GM19468 (cell line): ENCODE results near the gene KCNE2.
"Not testable (repeated sequence)": the region's sequence is repeated elsewhere in the genome, so short reads cannot be mapped to it uniquely, and the experiment has no call there.

Source experiments
- ATAC-seq: cut with Tn5 transposase; IDR thresholded peaks from one replicate; pipeline ENCODE4 v1.9.1; 2021; ENCODE audit warnings: mild to moderate bottlenecking, moderate library complexity, moderate number of reproducible peaks; ENCODE audit not compliant: unreplicated experiment; ENCODE audit errors: extremely low read depth

The KCNE2 gene

GRCh38 chr21:34404742-34405141, 40.9 kb downstream of the KCNE2 start:
- ATAC-seq: not testable (repeated sequence)

GRCh38 chr21:34405686-34406085, 41.9 kb downstream of the KCNE2 start:
- not testable (repeated sequence) for ATAC-seq

- ATAC-seq: not testable (repeated sequence)
Observed at GRCh38 chr21:34406102-34406501, 42.3 kb downstream of the KCNE2 start.

- not testable (repeated sequence) for ATAC-seq
Observed at GRCh38 chr21:34406676-34407075, 42.9 kb downstream of the KCNE2 start.

- not testable (repeated sequence) for ATAC-seq
Observed at GRCh38 chr21:34407294-34407693, 43.5 kb downstream of the KCNE2 start.

GRCh38 chr21:34417448-34418077, 53.8 kb downstream of the KCNE2 start:
- ATAC-seq: not testable (repeated sequence)
